H9 (cell line): ENCODE results near the gene LCE5A. TPM values are rescaled to one million over a fixed set of nuclear protein-coding genes. Genes with fewer than 3 reads are reported as not detected.

Source experiments
- DNase-seq: peaks from one replicate; pipeline ENCODE4 v3.0.0-alpha.2; 2017
- H2AFZ ChIP-seq: one replicate; pipeline ENCODE4 v1.6.1; 2013; ENCODE audit warnings: mild to moderate bottlenecking, low read length, control low read depth, moderate library complexity
- H2AK5ac ChIP-seq: 2 replicates; pipeline ENCODE4 v1.6.1; 2013; ENCODE audit warnings: low read length, control low read depth, mixed read lengths; ENCODE audit not compliant: insufficient read length
- H2BK120ac ChIP-seq: one replicate; pipeline ENCODE4 v1.6.1; 2013; ENCODE audit warnings: low read depth, mild to moderate bottlenecking, low read length, control low read depth, inconsistent platforms; ENCODE audit not compliant: poor library complexity, severe bottlenecking
- H2BK12ac ChIP-seq: 2 replicates; pipeline ENCODE4 v1.6.1; 2013; ENCODE audit warnings: low read length, control low read depth, mixed read lengths, low read depth; ENCODE audit not compliant: insufficient read length
- H2BK15ac ChIP-seq: 2 replicates; pipeline ENCODE4 v1.6.1; 2013; ENCODE audit warnings: low read depth, low read length, control low read depth
- H2BK20ac ChIP-seq: one replicate; pipeline ENCODE4 v1.6.1; 2013; ENCODE audit warnings: low read depth, mild to moderate bottlenecking, low read length, control low read depth, inconsistent platforms; ENCODE audit not compliant: poor library complexity, severe bottlenecking
- H2BK5ac ChIP-seq: 2 replicates; pipeline ENCODE4 v1.6.1; 2013; ENCODE audit warnings: low read length, control low read depth, mixed read lengths; ENCODE audit not compliant: insufficient read length
- H3K14ac ChIP-seq: 2 replicates; pipeline ENCODE4 v1.6.1; 2013; ENCODE audit warnings: low read length, control low read depth; ENCODE audit not compliant: insufficient read depth
- H3K18ac ChIP-seq: 2 replicates; pipeline ENCODE4 v1.6.1; 2013; ENCODE audit warnings: low read depth, mild to moderate bottlenecking, mixed read lengths, low read length, control low read depth; ENCODE audit not compliant: insufficient read length
- H3K23ac ChIP-seq: 2 replicates; pipeline ENCODE4 v1.6.1; 2013; ENCODE audit warnings: low read length, control low read depth, mixed read lengths, low read depth; ENCODE audit not compliant: insufficient read length
- H3K23me2 ChIP-seq: 2 replicates; pipeline ENCODE4 v1.6.1; 2013; ENCODE audit warnings: low read depth, mild to moderate bottlenecking, mixed read lengths, low read length, control low read depth; ENCODE audit not compliant: insufficient read length, poor library complexity, severe bottlenecking
- H3K27ac ChIP-seq: 2 replicates; pipeline ENCODE4 v1.5.1; 2013; ENCODE audit warnings: low read length, control low read depth, mixed read lengths, low read depth; ENCODE audit not compliant: insufficient read length
- H3K27me3 ChIP-seq: 2 replicates; pipeline ENCODE4 v1.6.1; 2013; ENCODE audit warnings: low read length, control low read depth, inconsistent platforms; ENCODE audit not compliant: insufficient read depth
- H3K4ac ChIP-seq: 2 replicates; pipeline ENCODE4 v1.6.1; 2013; ENCODE audit warnings: low read depth, mild to moderate bottlenecking, control low read depth, inconsistent platforms, low read length, moderate library complexity
- H3K4me1 ChIP-seq: 2 replicates; pipeline ENCODE4 v1.6.1; 2013; ENCODE audit warnings: low read length, control low read depth, inconsistent platforms; ENCODE audit not compliant: insufficient read depth
- H3K4me2 ChIP-seq: 2 replicates; pipeline ENCODE4 v1.6.1; 2013; ENCODE audit warnings: low read length, control low read depth, mixed read lengths; ENCODE audit not compliant: insufficient read length, insufficient read depth
- H3K56ac ChIP-seq: 2 replicates; pipeline ENCODE4 v1.6.1; 2013; ENCODE audit warnings: low read depth, mild to moderate bottlenecking, mixed read lengths, low read length, control low read depth; ENCODE audit not compliant: insufficient read length
- H3K79me1 ChIP-seq: 2 replicates; pipeline ENCODE4 v1.6.1; 2013; ENCODE audit warnings: low read depth, mild to moderate bottlenecking, moderate library complexity, low read length, control low read depth, inconsistent platforms; ENCODE audit not compliant: insufficient read depth, poor library complexity, severe bottlenecking
- H3K79me2 ChIP-seq: 2 replicates; pipeline ENCODE4 v1.6.1; 2013; ENCODE audit warnings: low read length, control low read depth, inconsistent platforms; ENCODE audit not compliant: insufficient read depth
- H3K9ac ChIP-seq: 2 replicates; pipeline ENCODE4 v1.6.1; 2013; ENCODE audit warnings: low read length, control low read depth, mixed read lengths; ENCODE audit not compliant: insufficient read length; ENCODE audit errors: extremely low read depth
- H3K9me3 ChIP-seq: one replicate; pipeline ENCODE4 v1.6.1; 2013; ENCODE audit warnings: low read depth, low read length, inconsistent platforms; ENCODE audit not compliant: control insufficient read depth
- H3T11ph ChIP-seq: one replicate; pipeline ENCODE4 v1.6.1; 2013; ENCODE audit warnings: mild to moderate bottlenecking, low read length, control low read depth, inconsistent platforms
- H4K20me1 ChIP-seq: one replicate; pipeline ENCODE4 v1.6.1; 2013; ENCODE audit not compliant: control insufficient read depth, insufficient read length, insufficient read depth
- H4K5ac ChIP-seq: 2 replicates; pipeline ENCODE4 v1.6.1; 2013; ENCODE audit warnings: low read depth, mild to moderate bottlenecking, mixed read lengths, low read length, control low read depth; ENCODE audit not compliant: insufficient read length
- H4K8ac ChIP-seq: replicated peaks from 2 replicates; pipeline ENCODE4 v1.6.1; 2013; ENCODE audit warnings: low read length, control low read depth, mixed read lengths, low read depth; ENCODE audit not compliant: insufficient read length
- H4K91ac ChIP-seq: 2 replicates; pipeline ENCODE4 v1.6.1; 2013; ENCODE audit warnings: low read depth, mild to moderate bottlenecking, moderate library complexity, mixed read lengths, low read length, control low read depth; ENCODE audit not compliant: insufficient read length
- H3K27ac Mint-ChIP-seq, 3 experiments: 2 replicates in 2 of 3; 3 replicates in 1 of 3; pipeline ENCODE4 v1.8.0; 2020 to 2021; ENCODE audit warnings: mixed read lengths in 3 of 3, mild to moderate bottlenecking in 1 of 3, moderate library complexity in 1 of 3
- H3K27me3 Mint-ChIP-seq: 2 replicates; pipeline ENCODE4 v1.8.0; 2021; ENCODE audit warnings: low read depth, mild to moderate bottlenecking, moderate library complexity, mixed read lengths
- H3K36me3 Mint-ChIP-seq, 3 experiments: 2 replicates in 2 of 3; 3 replicates in 1 of 3; pipeline ENCODE4 v1.8.0; 2020 to 2021; ENCODE audit warnings: low read depth in 3 of 3, mixed read lengths in 3 of 3; ENCODE audit not compliant: insufficient read depth in 1 of 3
- H3K4me1 Mint-ChIP-seq, 2 experiments: 2 replicates each; pipeline ENCODE4 v1.8.0; 2020; ENCODE audit warnings: mixed read lengths in 2 of 2
- H3K4me3 Mint-ChIP-seq, 2 experiments: 2 replicates in 1 of 2; 3 replicates in 1 of 2; pipeline ENCODE4 v1.8.0; 2020 to 2021; ENCODE audit warnings: mild to moderate bottlenecking in 2 of 2, mixed read lengths in 2 of 2, moderate library complexity in 1 of 2
- H3K9me3 Mint-ChIP-seq, 2 experiments: 2 replicates in 1 of 2; 3 replicates in 1 of 2; pipeline ENCODE4 v1.8.0; 2020; ENCODE audit warnings: mild to moderate bottlenecking in 2 of 2, mixed read lengths in 2 of 2, moderate library complexity in 1 of 2
- CTCF ChIP-seq: fragments of 200-600 bp; sonication (generic); conservative IDR thresholded peaks from 3 replicates; pipeline ENCODE4 v1.8.0; 2021; ENCODE audit warnings: antibody characterized with exemption, mild to moderate bottlenecking
- WGBS: extraction: QIAGEN DNeasy Blood & Tissue Kit; methylation state at CpG from one replicate; pipeline ENCODE4 v1.1.7; 2013; ENCODE audit warnings: missing lambda C conversion rate, low lambda C conversion rate, mixed read lengths; ENCODE audit not compliant: insufficient read length; ENCODE audit errors: extremely low coverage; 5-methylcytosine and 5-hydroxymethylcytosine counted together
- total RNA-seq: library from RNA; stranded (reverse); gene quantifications from 2 replicates; pipeline ENCODE4 v1.2.1, GENCODE V29; 2021

LCE5A gene
- total RNA-seq, 1 experiment from 2014 or later: not detected

- no peaks in the 10 kb centered on the region for H3K4me1 ChIP-seq
- H3K4me1 Mint-ChIP-seq: no peaks in the 10 kb centered on the region
- no peak overlapping the region for H2BK120ac ChIP-seq
- H3K4me2 ChIP-seq: no peak overlapping the region
- no peak overlapping the region for H3K56ac ChIP-seq
- no peaks in the 10 kb centered on the region for H3K27me3 ChIP-seq
- DNase-seq: no peak
- H2BK12ac ChIP-seq: no peak overlapping the region
- TF ChIP-seq CTCF: no peak
- H3K4ac ChIP-seq: no peak overlapping the region
- no peaks in the 10 kb centered on the region for H3K27me3 Mint-ChIP-seq
- no peak overlapping the region for H4K8ac ChIP-seq
- no peak overlapping the region for H3K27ac Mint-ChIP-seq
- peaks cover 11 to 37% (median 27%) of the 10 kb centered on the region in 3 experiments for H3K36me3 Mint-ChIP-seq
- H2BK20ac ChIP-seq: no peak overlapping the region
- no peak overlapping the region for H3T11ph ChIP-seq
- no CpG with 5 or more reads among the region's 4 CpGs for WGBS
- no peak overlapping the region for H2AK5ac ChIP-seq
- H3K9me3 ChIP-seq: peaks cover 80% of the 10 kb centered on the region
- peaks cover 86 to 90% of the 10 kb centered on the region in 2 experiments for H3K9me3 Mint-ChIP-seq
- H2AFZ ChIP-seq: no peak overlapping the region
- H3K79me2 ChIP-seq: no peaks in the 10 kb centered on the region
- no peak overlapping the region for H3K18ac ChIP-seq
- no peak overlapping the region for H2BK5ac ChIP-seq
- H3K14ac ChIP-seq: no peak overlapping the region
- no peak overlapping the region for H3K9ac ChIP-seq
- no peaks in the 10 kb centered on the region for H4K20me1 ChIP-seq
- no peak overlapping the region for H3K23ac ChIP-seq
- H3K27ac ChIP-seq: no peak overlapping the region
- no peak overlapping the region for H3K4me3 Mint-ChIP-seq
- H2BK15ac ChIP-seq: no peak overlapping the region
- no peak overlapping the region for H4K91ac ChIP-seq
- no peaks in the 10 kb centered on the region for H3K23me2 ChIP-seq
- no peak overlapping the region for H4K5ac ChIP-seq
- no peaks in the 10 kb centered on the region for H3K79me1 ChIP-seq
Measured at GRCh38 chr1:152473887-152474537, 36.6 kb upstream of the LCE5A start.
